Duodenal mucosa (tissue), 2 donors: ENCODE data around the gene PCYT1A.
"Not testable (repeated sequence)": the region's sequence is repeated elsewhere in the genome, so short reads cannot be mapped to it uniquely, and the experiment has no call there.

Experiments
- H3K27ac ChIP-seq: one replicate; pipeline ENCODE4 v1.7.0; 2013; ENCODE audit warnings: low read depth, low read length
- H3K27me3 ChIP-seq, 2 donors: one replicate each; pipeline ENCODE4 v1.7.0; 2013; ENCODE audit warnings: low read length in 2 of 2, control low read depth in 1 of 2; ENCODE audit not compliant: insufficient read depth in 2 of 2, control insufficient read depth in 1 of 2
- H3K36me3 ChIP-seq, 2 donors: one replicate each; pipeline ENCODE4 v1.7.0; 2013; ENCODE audit warnings: low read length in 2 of 2, control low read depth in 1 of 2; ENCODE audit not compliant: insufficient read depth in 2 of 2, control insufficient read depth in 1 of 2
- H3K4me1 ChIP-seq, 2 donors: one replicate each; pipeline ENCODE4 v1.7.0; 2013; ENCODE audit warnings: low read length in 2 of 2, control low read depth in 1 of 2; ENCODE audit not compliant: insufficient read depth in 2 of 2, control insufficient read depth in 1 of 2
- H3K4me3 ChIP-seq, 2 donors: one replicate each; pipeline ENCODE4 v1.7.0; 2013; ENCODE audit warnings: low read length in 2 of 2, low read depth in 1 of 2
- H3K9ac ChIP-seq, 2 donors: one replicate each; pipeline ENCODE4 v1.7.0; 2013; ENCODE audit warnings: low read length in 2 of 2, low read depth in 1 of 2
- H3K9me3 ChIP-seq, 2 donors: one replicate each; pipeline ENCODE4 v1.7.0; 2013; ENCODE audit warnings: low read length in 2 of 2, control low read depth in 1 of 2; ENCODE audit not compliant: control insufficient read depth in 1 of 2

PCYT1A gene

GRCh38 chr3:196193736-196194541 is 93.6 kb downstream of the PCYT1A start:
- Histone ChIP-seq H3K4me3 (peak overlapping the region in 1 of 2 donors; percentile 31), H3K4me1 (peaks cover 49 to 51% of the 10 kb centered on the region in 2 donors), H3K27ac (peak overlapping the region; percentile 79), H3K9me3 (no peaks in the 10 kb centered on the region), H3K27me3 (no peaks in the 10 kb centered on the region), H3K9ac (peak overlapping the region; percentile 54 to 60), H3K36me3 (no peaks in the 10 kb centered on the region)

GRCh38 chr3:196193133-196193735 is 94.3 kb downstream of the PCYT1A start:
- H3K9ac ChIP-seq = peak overlapping the region; percentile 48 to 54
- H3K27ac ChIP-seq = peak overlapping the region; percentile 79
- H3K27me3 ChIP-seq = no peaks in the 10 kb centered on the region
- no peaks in the 10 kb centered on the region for H3K9me3 ChIP-seq
- peak overlapping the region in 1 of 2 donors; percentile 30 for H3K4me3 ChIP-seq
- H3K36me3 ChIP-seq = no peaks in the 10 kb centered on the region
- peaks cover 50 to 51% of the 10 kb centered on the region in 2 donors for H3K4me1 ChIP-seq

- H3K36me3 ChIP-seq = no peaks in the 10 kb centered on the region
- H3K4me1 ChIP-seq = peaks cover 50 to 51% of the 10 kb centered on the region in 2 donors
- peak overlapping the region; percentile 79 for H3K27ac ChIP-seq
- peak overlapping the region in 1 of 2 donors; percentile 0 for H3K4me3 ChIP-seq
- H3K27me3 ChIP-seq = no peaks in the 10 kb centered on the region
- peak overlapping the region; percentile 45 to 54 for H3K9ac ChIP-seq
- H3K9me3 ChIP-seq = no peaks in the 10 kb centered on the region
Observed at GRCh38 chr3:196192524-196193051, 94.9 kb downstream of the PCYT1A start.

GRCh38 chr3:196192036-196192523 is 95.4 kb downstream of the PCYT1A start:
- no peaks in the 10 kb centered on the region for H3K36me3 ChIP-seq
- peak overlapping the region; percentile 79 for H3K27ac ChIP-seq
- no peak overlapping the region for H3K4me3 ChIP-seq
- H3K4me1 ChIP-seq = peaks cover 50 to 51% of the 10 kb centered on the region in 2 donors
- H3K9ac ChIP-seq = peak overlapping the region; percentile 40 to 54
- H3K27me3 ChIP-seq = no peaks in the 10 kb centered on the region
- no peaks in the 10 kb centered on the region for H3K9me3 ChIP-seq

GRCh38 chr3:196189566-196190347 is 97.8 kb downstream of the PCYT1A start:
- no peaks in the 10 kb centered on the region for H3K27me3 ChIP-seq
- H3K9me3 ChIP-seq = no peaks in the 10 kb centered on the region

GRCh38 chr3:196186651-196187573 is 100.6 kb downstream of the PCYT1A start:
- Histone ChIP-seq H3K9me3 (no peaks in the 10 kb centered on the region), H3K4me1 (peaks cover 9 to 15% of the 10 kb centered on the region in 2 donors), H3K27me3 (no peaks in the 10 kb centered on the region), H3K9ac (peak overlapping the region; percentile 36 to 66), H3K27ac (no peak overlapping the region), H3K36me3 (no peaks in the 10 kb centered on the region), H3K4me3 (no peak overlapping the region)

More at GRCh38 chr3:196189566-196190347, 97.8 kb downstream of the PCYT1A start:
- H3K27ac ChIP-seq = no peak overlapping the region
- H3K4me1 ChIP-seq = peaks cover 32 to 38% of the 10 kb centered on the region in 2 donors
- H3K4me3 ChIP-seq = no peak overlapping the region
- H3K9ac ChIP-seq = no peak overlapping the region
- H3K36me3 ChIP-seq = no peaks in the 10 kb centered on the region

GRCh38 chr3:196184881-196185280 is 102.6 kb downstream of the PCYT1A start:
- Histone ChIP-seq H3K27me3 (no peaks in the 10 kb centered on the region), H3K9ac (no peak overlapping the region), H3K27ac (no peak overlapping the region), H3K9me3 (no peaks in the 10 kb centered on the region), H3K4me1 (peaks cover 15 to 17% of the 10 kb centered on the region in 2 donors), H3K36me3 (no peaks in the 10 kb centered on the region), H3K4me3 (no peak overlapping the region)

GRCh38 chr3:196184169-196184432 is 103.4 kb downstream of the PCYT1A start:
- H3K4me3 ChIP-seq, H3K36me3 ChIP-seq, H3K9me3 ChIP-seq, H3K27me3 ChIP-seq, H3K27ac ChIP-seq, H3K9ac ChIP-seq: not testable (repeated sequence)
- H3K4me1 ChIP-seq = peaks cover 23 to 24% of the 10 kb centered on the region in 2 donors

GRCh38 chr3:196181127-196181546 is 106.4 kb downstream of the PCYT1A start:
- Histone ChIP-seq H3K9me3 (no peaks in the 10 kb centered on the region), H3K27ac (no peak overlapping the region), H3K27me3 (no peaks in the 10 kb centered on the region), H3K4me1 (peaks cover 29 to 34% of the 10 kb centered on the region in 2 donors), H3K36me3 (no peaks in the 10 kb centered on the region), H3K9ac (no peak overlapping the region), H3K4me3 (no peak overlapping the region)
